ENCODE results near the gene MEOX2.

MEOX2 gene

DNA sequence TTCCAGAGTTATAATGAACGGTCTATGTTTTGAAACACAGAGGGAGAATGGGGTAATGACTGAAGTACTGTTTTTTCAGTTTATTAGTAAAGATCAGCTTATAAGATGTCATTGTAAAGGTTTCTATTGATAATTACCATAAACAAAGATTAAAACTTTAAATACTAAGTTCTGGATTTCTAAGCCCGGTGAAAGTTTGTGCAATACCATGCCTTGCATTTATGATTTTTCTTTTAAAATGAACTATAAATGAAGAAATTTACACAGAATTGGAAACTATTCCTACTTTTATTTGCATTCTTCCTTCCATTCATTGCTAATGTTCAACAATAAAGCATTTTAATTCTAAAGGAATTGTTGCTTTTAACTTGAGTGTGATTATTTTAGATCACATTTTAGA, 4.9 kb downstream of the MEOX2 start:
- H3K4me3 ChIP-seq: peak overlapping the region; percentile 92
- no peak for DNase-seq (ENCODE audit: low spot score)
- no peak overlapping the region for H3K27ac ChIP-seq
- TF ChIP-seq, protein P1, sequence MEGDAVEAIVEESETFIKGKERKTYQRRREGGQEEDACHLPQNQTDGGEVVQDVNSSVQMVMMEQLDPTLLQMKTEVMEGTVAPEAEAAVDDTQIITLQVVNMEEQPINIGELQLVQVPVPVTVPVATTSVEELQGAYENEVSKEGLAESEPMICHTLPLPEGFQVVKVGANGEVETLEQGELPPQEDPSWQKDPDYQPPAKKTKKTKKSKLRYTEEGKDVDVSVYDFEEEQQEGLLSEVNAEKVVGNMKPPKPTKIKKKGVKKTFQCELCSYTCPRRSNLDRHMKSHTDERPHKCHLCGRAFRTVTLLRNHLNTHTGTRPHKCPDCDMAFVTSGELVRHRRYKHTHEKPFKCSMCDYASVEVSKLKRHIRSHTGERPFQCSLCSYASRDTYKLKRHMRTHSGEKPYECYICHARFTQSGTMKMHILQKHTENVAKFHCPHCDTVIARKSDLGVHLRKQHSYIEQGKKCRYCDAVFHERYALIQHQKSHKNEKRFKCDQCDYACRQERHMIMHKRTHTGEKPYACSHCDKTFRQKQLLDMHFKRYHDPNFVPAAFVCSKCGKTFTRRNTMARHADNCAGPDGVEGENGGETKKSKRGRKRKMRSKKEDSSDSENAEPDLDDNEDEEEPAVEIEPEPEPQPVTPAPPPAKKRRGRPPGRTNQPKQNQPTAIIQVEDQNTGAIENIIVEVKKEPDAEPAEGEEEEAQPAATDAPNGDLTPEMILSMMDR (IDR thresholded peaks at IDR 0.05): no peak

DNA sequence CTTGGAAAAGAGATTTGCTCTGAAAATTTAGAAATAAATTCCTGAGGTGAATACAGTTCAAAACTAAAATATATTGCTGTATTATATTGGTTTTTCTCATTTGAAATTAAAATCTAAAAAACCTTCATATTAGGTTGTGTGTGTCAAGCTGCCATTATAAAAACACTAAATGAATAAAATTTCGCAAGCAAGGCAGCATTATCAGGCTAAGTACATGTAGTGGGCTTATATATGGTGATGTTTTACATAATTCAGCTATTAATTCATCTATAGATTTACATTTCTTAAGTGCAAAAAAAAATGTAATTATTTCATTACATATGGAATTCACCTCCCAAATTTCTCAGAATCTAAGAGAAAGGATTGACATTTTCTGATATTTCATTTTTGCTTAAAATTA, 5.3 kb downstream of the MEOX2 start:
- peak overlapping the region; percentile 92 for H3K4me3 ChIP-seq
- TF ChIP-seq, protein P1 (IDR thresholded peaks at IDR 0.05): no peak
- no peak overlapping the region for H3K27ac ChIP-seq
- no peak for DNase-seq (ENCODE audit: low spot score)

- Histone ChIP-seq H3K4me3 (peak overlapping the region; percentile 92), H3K27ac (peak overlapping the region in 1 of 2 donors; percentile 47)
- TF ChIP-seq, protein P1 (IDR thresholded peaks at IDR 0.05): no peak
- no peak for DNase-seq (ENCODE audit: low spot score)
Observed at GRCh38 chr7:15680446-15680845, 6.0 kb downstream of the MEOX2 start.

GRCh38 chr7:15679306-15679705, 7.2 kb downstream of the MEOX2 start:
- no peak for DNase-seq (ENCODE audit: low spot score)
- H3K4me3 ChIP-seq: peak overlapping the region; percentile 47
- TF ChIP-seq, protein P1 (IDR thresholded peaks at IDR 0.05): no peak
- no peak overlapping the region for H3K27ac ChIP-seq

GRCh38 chr7:15678653-15679052, 7.8 kb downstream of the MEOX2 start:
- H3K27ac ChIP-seq: peak overlapping the region in 1 of 2 donors; percentile 49
- TF ChIP-seq, protein P1 (IDR thresholded peaks at IDR 0.05): no peak
- peak overlapping the region; percentile 47 for H3K4me3 ChIP-seq

DNA sequence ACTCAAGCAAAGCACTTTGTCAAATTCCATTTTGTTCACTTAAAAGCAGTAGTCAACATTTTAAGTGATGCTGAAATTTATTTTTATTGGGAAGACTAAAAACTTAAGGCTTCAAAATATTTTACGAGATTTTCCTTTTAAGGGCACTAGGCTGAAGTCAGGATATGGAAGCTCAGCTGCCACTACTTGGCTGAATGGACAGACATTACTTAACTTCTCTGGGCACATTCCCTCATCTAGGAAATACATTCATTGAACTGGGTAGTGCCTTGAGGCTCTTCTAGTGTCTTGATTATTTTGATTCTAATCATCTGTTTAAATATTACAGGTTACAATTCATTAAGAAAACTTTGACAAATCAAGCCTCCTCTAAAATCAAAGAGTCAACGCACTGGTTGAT, 11.1 kb downstream of the MEOX2 start:
- no peak overlapping the region for H3K27ac ChIP-seq
- no peak overlapping the region for H3K4me3 ChIP-seq
- no peak for DNase-seq (ENCODE audit: low spot score)
- TF ChIP-seq, protein P1 (IDR thresholded peaks at IDR 0.05): no peak

More at GRCh38 chr7:15678653-15679052, 7.8 kb downstream of the MEOX2 start:
- no peak for DNase-seq (ENCODE audit: low spot score)

DNA sequence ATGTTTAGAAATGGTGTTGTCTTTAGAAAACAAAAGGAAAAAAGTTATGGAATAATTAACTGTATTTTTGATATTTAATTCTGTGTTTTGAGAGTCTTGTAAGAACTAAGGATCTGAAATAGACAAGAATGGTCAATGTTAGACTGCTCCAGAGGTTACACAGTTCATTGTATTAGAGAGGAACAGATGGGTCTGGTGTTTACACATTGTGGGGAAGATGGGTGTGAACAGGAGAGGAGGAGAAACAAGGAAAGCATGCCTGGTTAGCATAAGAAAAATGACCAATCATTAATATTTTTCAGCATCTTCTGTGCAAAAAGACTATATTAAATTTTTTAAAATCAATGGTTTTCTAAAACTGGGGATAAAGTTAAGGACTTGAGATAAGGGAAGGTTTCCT, 11.9 kb downstream of the MEOX2 start:
- no peak overlapping the region for H3K4me3 ChIP-seq
- TF ChIP-seq, protein P1 (IDR thresholded peaks at IDR 0.05): no peak
- H3K27ac ChIP-seq: no peak overlapping the region
- no peak for DNase-seq (ENCODE audit: low spot score)

All from coronary artery (tissue), 2 donors.